ENCODE data around the gene SPATA9.

The SPATA9 gene

GRCh38 chr5:95619514-95620029 is 63.2 kb downstream of the SPATA9 start:
- no peak for DNase-seq (ENCODE audit: low read depth in 3 of 3)

- no peak for DNase-seq (ENCODE audit: low read depth in 3 of 3)
Observed at GRCh38 chr5:95619096-95619495, 63.7 kb downstream of the SPATA9 start.

GRCh38 chr5:95617057-95617456 is 65.7 kb downstream of the SPATA9 start:
- no peak for DNase-seq (ENCODE audit: low read depth in 3 of 3)

- no peak for DNase-seq (ENCODE audit: low read depth in 3 of 3)
Observed at GRCh38 chr5:95615164-95615467, 67.7 kb downstream of the SPATA9 start.

GRCh38 chr5:95613514-95613913 is 69.3 kb downstream of the SPATA9 start:
- no peak for DNase-seq (ENCODE audit: low read depth in 3 of 3)

- DNase-seq (ENCODE audit: low read depth in 3 of 3): no peak
Observed at GRCh38 chr5:95611396-95611795, 71.4 kb downstream of the SPATA9 start.

- no peak for DNase-seq (ENCODE audit: low read depth in 3 of 3)
Observed at GRCh38 chr5:95610546-95610945, 72.2 kb downstream of the SPATA9 start.

GRCh38 chr5:95609711-95610110 is 73.1 kb downstream of the SPATA9 start:
- no peak for DNase-seq (ENCODE audit: low read depth in 3 of 3)
